Measurements from ENCODE around the gene APOA5. TPM values are rescaled to one million over a fixed set of nuclear protein-coding genes. Genes with fewer than 3 reads are reported as not detected.

Gene APOA5
- total and polyA plus RNA-seq, 4 donors = 0.22 to 0.77 (median 0.31) TPM; not detected in 1

DNA sequence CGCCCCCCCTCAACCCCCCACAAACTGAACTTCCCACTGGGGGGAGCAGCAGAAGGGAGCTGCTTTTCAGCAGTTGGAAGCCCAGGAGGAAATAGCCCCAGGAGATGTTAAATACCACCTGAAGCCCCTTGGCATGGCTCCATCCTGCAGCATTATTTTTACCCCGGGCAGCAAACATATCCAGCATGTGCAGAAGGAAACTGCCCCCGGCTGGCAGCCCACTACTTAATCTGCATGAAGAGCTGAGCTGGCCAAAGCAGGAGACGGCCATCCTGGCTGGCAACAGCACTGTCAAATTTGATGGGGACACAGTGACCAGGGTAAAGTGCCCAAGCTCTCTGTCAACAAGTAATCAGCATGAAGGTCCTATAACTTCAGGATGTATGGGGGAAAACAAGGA lies 50.9 kb downstream of the APOA5 start:
- H3K36me3 ChIP-seq (ENCODE audit: control insufficient read depth in 4 of 4, insufficient read depth in 4 of 4, low read length in 4 of 4) = peaks cover 0 to 4% (median 2%) of the 10 kb centered on the region in 4 donors
- H3K4me3 ChIP-seq = no peak overlapping the region
- no peaks in the 10 kb centered on the region for H3K27me3 ChIP-seq (ENCODE audit: control insufficient read depth in 3 of 3, insufficient read depth in 3 of 3, low read length in 2 of 3)
- no peak overlapping the region for H3K27ac ChIP-seq (ENCODE audit: low read depth in 1 of 2, low read length in 1 of 2)
- peaks cover 0 to 6% (median 0%) of the 10 kb centered on the region in 5 donors for H3K4me1 ChIP-seq (ENCODE audit: control insufficient read depth in 5 of 5, insufficient read depth in 5 of 5, low read length in 5 of 5)
- WGBS, 2 donors = 41 to 61% methylated on average over 4 of the region's 4 CpGs
- DNase-seq = no peak
- TF ChIP-seq, protein P1, sequence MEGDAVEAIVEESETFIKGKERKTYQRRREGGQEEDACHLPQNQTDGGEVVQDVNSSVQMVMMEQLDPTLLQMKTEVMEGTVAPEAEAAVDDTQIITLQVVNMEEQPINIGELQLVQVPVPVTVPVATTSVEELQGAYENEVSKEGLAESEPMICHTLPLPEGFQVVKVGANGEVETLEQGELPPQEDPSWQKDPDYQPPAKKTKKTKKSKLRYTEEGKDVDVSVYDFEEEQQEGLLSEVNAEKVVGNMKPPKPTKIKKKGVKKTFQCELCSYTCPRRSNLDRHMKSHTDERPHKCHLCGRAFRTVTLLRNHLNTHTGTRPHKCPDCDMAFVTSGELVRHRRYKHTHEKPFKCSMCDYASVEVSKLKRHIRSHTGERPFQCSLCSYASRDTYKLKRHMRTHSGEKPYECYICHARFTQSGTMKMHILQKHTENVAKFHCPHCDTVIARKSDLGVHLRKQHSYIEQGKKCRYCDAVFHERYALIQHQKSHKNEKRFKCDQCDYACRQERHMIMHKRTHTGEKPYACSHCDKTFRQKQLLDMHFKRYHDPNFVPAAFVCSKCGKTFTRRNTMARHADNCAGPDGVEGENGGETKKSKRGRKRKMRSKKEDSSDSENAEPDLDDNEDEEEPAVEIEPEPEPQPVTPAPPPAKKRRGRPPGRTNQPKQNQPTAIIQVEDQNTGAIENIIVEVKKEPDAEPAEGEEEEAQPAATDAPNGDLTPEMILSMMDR (IDR thresholded peaks at IDR 0.05; ENCODE audit: control extremely low read depth, extremely low read depth) = no peak
- H3K9ac ChIP-seq (ENCODE audit: insufficient read depth in 1 of 2, low read length in 2 of 2) = no peak overlapping the region
- no peak for ATAC-seq (ENCODE audit: insufficient read depth, low FRiP score)
- H3K9me3 ChIP-seq (ENCODE audit: control insufficient read depth in 4 of 4, insufficient read depth in 3 of 4, low read length in 3 of 4) = no peaks in the 10 kb centered on the region

Other genes starting within 250 kb of the APOA5 start
- gene BUD13, start 18.9 kb downstream of the APOA5 start, total RNA-seq = 10 to 100 TPM; 12.8 to 14.9 TPM
- 10 to 100 TPM; 10.0 to 13.9 TPM for gene BUD13, start 18.9 kb downstream of the APOA5 start, polyA plus RNA-seq
- gene ZPR1, start 3.9 kb downstream of the APOA5 start, total RNA-seq = 10 to 100 TPM; 33.3 to 50.9 TPM
- 10 to 100 TPM; 19.4 to 35.8 TPM for gene ZPR1, start 3.9 kb downstream of the APOA5 start, polyA plus RNA-seq
- gene APOA4, start 31.4 kb upstream of the APOA5 start, total RNA-seq = not detected
- gene APOA4, start 31.4 kb upstream of the APOA5 start, polyA plus RNA-seq = under 1 TPM in 1 of 2 donors, not detected in 1; 0.06 TPM
- gene APOC3, start 38.0 kb upstream of the APOA5 start, total RNA-seq = 1 to 10 TPM in 1 of 2 donors, not detected in 1; 2.3 TPM
- gene APOC3, start 38.0 kb upstream of the APOA5 start, polyA plus RNA-seq = under 1 TPM in 1 of 2 donors, not detected in 1; 0.14 TPM
- 1 to 10 TPM; 1.2 to 4.4 TPM for gene APOA1, start 45.7 kb upstream of the APOA5 start, total RNA-seq
- gene APOA1, start 45.7 kb upstream of the APOA5 start, polyA plus RNA-seq = 10 to 100 TPM in 1 of 2 donors, 1 to 10 TPM in 1; 1.9 to 18.2 TPM

Measured in lung (tissue), 12 donors.